ENCODE results near the gene EHBP1L1. TPM values are rescaled to one million over a fixed set of nuclear protein-coding genes. Genes with fewer than 3 reads are reported as not detected.

EHBP1L1 gene
- total RNA-seq, 2 donors from 2014 or later, result 126 to 167 TPM

DNA sequence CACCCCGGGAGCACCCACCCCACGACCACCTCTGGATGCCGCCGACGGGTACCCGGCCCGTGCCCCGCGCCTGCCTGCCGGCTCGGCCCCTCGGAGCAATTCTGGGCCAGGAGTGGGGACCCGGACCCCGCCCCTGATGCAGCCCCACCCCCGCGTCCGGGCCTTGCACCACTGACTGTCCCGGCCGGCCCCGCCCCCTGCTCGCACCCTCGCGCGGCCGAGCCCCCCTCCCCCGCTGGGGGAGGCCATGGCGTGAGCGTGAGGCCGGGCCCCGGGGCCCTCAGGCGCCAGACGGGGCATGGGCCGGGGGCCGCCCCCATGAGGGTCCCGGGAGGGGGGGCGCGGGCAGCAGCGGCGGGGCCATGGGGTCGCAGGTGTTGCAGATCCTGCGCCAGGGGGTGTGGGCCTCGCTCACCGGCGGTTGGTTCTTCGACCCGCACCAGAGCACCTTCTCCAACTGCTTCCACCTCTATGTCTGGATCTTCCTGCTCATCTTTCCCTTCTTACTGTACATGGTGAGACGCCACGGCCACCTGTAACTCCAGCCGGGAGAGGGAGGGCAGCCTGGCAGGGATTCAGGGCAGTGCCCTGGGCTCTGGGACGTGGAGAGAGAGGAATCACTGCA is 40.2 kb downstream of the EHBP1L1 start:
- no peak for ATAC-seq (replicated peaks)
- no peaks in the 10 kb centered on the region for H3K9me3 Mint-ChIP-seq

DNA sequence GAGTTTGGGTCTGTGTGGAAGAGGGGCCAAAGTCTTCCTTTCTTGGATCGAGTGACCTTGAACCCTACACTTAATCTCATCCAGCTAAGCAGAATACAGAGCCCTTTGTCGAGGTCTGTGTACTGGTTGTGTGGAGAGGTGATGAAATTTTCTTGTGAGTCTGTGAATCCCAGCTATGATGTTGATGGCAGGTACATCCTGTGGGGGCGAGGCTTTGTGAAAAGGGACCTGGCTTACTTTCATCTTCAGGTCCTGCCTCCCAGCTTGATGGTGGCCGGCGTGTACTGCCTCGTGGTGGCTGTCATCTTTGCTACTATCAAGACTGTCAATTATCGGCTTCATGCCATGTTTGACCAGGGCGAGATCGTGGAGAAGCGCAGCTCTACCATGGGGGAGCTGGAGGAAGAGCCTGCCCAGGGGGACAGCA is 40.7 kb downstream of the EHBP1L1 start:
- Mint-ChIP-seq H3K4me3 (peak overlapping the region; percentile 96), H3K4me1 (peaks cover 15% of the 10 kb centered on the region), H3K27ac (peak overlapping the region; percentile 93), H3K27me3 (no peaks in the 10 kb centered on the region), H3K9me3 (no peaks in the 10 kb centered on the region), H3K36me3 (ENCODE audit: low read depth) (peaks cover 80% of the 10 kb centered on the region)
- ATAC-seq (replicated peaks), result no peak

More for the DNA sequence above, 40.2 kb downstream of the EHBP1L1 start:
- H3K4me1 Mint-ChIP-seq, result peaks cover 15% of the 10 kb centered on the region
- H3K27me3 Mint-ChIP-seq, result no peaks in the 10 kb centered on the region
- peak overlapping the region; percentile 96 for H3K4me3 Mint-ChIP-seq
- H3K27ac Mint-ChIP-seq, result peak overlapping the region; percentile 93
- peaks cover 81% of the 10 kb centered on the region for H3K36me3 Mint-ChIP-seq (ENCODE audit: low read depth)

DNA sequence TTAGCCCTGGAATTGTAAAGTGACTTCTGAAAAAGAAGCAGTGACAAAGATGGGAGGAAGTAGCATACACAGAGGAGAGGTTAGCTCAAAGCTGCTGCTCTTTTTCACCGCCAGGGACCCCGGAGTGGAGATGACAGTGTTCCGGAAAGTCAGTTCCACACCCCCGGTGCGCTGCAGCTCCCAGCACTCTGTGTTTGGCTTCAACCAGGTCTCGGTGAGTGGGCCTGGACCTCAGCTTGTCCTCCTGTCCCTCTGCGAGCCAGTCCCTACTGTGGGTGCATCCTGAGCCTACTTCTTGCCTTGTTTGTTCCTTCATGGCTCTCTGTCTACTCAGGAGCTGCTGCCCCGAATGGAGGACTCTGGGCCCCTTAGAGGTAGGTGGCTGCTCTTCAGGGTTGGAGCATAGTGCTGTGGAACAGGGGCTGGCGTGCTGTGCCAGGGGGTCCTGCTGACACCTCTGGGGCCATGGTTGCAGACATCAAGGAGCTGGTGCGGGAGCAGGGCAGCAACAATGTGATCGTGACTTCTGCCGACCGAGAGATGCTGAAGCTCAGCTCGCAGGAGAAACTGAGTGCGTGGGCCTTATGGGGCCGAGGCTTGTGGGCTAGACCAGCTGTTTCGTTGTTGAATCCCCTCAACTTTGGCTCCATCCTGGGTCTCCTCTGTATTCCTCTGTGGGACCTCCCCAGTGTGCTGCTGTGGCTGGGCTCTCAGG is 41.4 kb downstream of the EHBP1L1 start:
- Mint-ChIP-seq H3K27ac (peak overlapping the region; percentile 93), H3K4me1 (peaks cover 11% of the 10 kb centered on the region), H3K9me3 (no peaks in the 10 kb centered on the region), H3K36me3 (ENCODE audit: low read depth) (peaks cover 80% of the 10 kb centered on the region), H3K4me3 (peak overlapping the region; percentile 96), H3K27me3 (no peaks in the 10 kb centered on the region)
- no peak for ATAC-seq (replicated peaks)

DNA sequence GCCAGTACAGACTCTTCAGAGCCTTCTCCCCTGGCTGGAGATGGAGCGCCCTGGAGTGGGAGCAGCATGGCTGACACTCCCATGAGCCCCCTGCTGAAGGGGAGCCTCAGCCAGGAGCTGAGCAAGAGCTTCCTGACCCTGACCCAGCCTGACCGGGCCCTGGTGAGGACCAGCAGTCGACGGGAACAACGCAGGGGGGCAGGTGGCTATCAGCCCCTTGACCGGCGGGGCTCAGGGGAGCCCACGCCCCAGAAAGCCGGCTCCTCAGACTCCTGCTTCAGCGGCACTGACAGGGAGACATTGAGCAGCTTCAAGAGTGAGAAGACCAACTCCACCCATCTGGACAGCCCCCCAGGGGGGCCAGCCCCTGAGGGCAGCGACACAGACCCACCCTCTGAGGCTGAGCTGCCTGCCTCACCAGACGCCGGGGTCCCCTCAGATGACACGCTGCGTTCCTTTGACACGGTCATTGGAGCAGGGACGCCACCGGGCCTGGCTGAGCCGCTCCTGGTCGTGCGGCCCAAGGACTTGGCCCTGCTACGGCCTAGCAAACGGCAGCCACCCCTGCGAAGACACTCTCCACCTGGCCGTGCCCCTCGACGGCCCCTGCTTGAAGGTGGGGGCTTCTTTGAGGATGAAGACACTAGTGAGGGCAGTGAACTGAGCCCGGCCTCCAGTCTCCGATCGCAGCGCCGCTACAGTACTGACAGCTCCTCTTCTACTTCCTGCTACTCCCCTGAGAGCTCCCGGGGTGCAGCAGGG is 42.3 kb downstream of the EHBP1L1 start:
- H3K27ac Mint-ChIP-seq, result no peak overlapping the region
- peaks cover 8% of the 10 kb centered on the region for H3K4me1 Mint-ChIP-seq
- H3K4me3 Mint-ChIP-seq, result peak overlapping the region; percentile 96

DNA sequence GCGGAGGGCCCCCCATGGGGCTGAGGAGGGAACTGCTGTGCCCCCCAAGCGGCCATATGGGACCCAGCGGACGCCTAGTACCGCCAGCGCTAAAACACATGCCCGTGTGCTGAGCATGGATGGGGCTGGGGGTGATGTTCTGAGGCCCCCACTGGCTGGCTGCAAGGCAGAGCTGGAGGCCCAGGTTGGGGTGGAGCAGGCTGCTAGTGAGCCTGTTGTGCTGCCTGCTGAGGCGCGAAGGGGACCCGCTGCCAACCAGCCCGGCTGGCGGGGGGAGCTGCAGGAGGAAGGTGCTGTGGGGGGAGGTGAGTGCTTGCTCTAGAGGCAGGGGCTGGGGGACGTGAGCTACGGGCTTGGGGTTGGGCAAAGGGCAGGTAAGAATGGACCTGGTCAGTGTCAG is 42.9 kb downstream of the EHBP1L1 start:
- H3K4me1 Mint-ChIP-seq, result peaks cover 8% of the 10 kb centered on the region
- no peaks in the 10 kb centered on the region for H3K27me3 Mint-ChIP-seq
- no peak for ATAC-seq (replicated peaks)
- H3K4me3 Mint-ChIP-seq, result no peak overlapping the region
- H3K36me3 Mint-ChIP-seq (ENCODE audit: low read depth), result peaks cover 79% of the 10 kb centered on the region
- H3K9me3 Mint-ChIP-seq, result no peaks in the 10 kb centered on the region
- H3K27ac Mint-ChIP-seq, result no peak overlapping the region

More for the DNA sequence above, 42.3 kb downstream of the EHBP1L1 start:
- no peaks in the 10 kb centered on the region for H3K27me3 Mint-ChIP-seq
- no peak for ATAC-seq (replicated peaks)
- H3K9me3 Mint-ChIP-seq, result no peaks in the 10 kb centered on the region
- peaks cover 80% of the 10 kb centered on the region for H3K36me3 Mint-ChIP-seq (ENCODE audit: low read depth)

DNA sequence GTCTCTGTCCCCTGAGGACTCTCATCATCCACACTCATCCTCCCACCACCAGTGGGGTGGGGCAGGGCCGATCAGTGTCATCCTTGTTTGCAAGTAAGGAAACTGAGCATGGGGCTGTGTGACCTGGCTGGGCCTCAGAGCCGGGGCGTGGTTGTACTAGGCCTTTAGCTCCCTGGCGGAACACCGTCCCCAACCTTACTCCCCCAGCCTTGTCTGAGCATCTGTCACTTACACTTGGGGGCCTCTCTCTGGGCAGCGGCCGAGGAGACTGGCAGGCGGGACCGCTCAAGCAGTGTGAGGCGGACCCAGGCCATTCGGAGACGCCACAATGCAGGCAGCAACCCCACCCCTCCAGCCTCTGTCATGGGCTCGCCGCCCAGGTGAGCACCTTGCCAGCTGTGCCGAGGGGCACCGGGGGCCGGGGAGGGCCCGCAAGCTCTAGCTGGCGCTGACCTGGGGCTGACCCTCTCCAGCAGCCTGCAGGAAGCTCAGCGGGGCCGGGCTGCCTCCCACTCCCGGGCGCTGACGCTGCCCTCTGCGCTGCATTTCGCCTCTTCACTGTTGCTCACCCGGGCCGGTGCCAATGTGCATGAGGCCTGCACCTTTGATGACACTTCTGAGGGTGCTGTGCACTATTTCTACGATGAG is 43.6 kb downstream of the EHBP1L1 start:
- Mint-ChIP-seq H3K4me3 (no peak overlapping the region), H3K27ac (no peak overlapping the region), H3K9me3 (no peaks in the 10 kb centered on the region), H3K4me1 (peaks cover 8% of the 10 kb centered on the region), H3K36me3 (ENCODE audit: low read depth) (peaks cover 77% of the 10 kb centered on the region), H3K27me3 (no peaks in the 10 kb centered on the region)
- no peak for ATAC-seq (replicated peaks)

DNA sequence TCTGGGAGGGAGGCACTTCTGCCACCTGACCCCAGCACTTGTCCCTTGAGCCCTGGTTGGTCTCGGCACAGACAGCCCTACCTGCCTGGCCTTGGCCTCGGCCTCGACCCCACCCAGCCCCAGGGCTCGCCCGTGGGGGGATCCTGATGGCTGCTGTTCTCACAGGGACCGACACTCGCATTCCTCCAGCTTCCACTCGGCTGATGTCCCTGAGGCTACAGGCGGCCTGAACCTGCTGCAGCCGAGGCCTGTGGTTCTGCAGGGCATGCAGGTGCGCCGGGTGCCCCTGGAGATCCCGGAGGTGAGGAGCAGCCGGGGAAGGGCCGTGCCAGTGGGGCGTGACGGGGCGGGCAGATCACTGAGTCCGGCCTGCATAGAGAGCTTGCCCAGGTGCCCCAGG is 44.8 kb downstream of the EHBP1L1 start:
- no peaks in the 10 kb centered on the region for H3K27me3 Mint-ChIP-seq
- peaks cover 71% of the 10 kb centered on the region for H3K36me3 Mint-ChIP-seq (ENCODE audit: low read depth)
- H3K27ac Mint-ChIP-seq, result no peak overlapping the region
- H3K4me3 Mint-ChIP-seq, result no peak overlapping the region
- no peaks in the 10 kb centered on the region for H3K9me3 Mint-ChIP-seq
- peaks cover 8% of the 10 kb centered on the region for H3K4me1 Mint-ChIP-seq
- ATAC-seq (replicated peaks), result no peak

DNA sequence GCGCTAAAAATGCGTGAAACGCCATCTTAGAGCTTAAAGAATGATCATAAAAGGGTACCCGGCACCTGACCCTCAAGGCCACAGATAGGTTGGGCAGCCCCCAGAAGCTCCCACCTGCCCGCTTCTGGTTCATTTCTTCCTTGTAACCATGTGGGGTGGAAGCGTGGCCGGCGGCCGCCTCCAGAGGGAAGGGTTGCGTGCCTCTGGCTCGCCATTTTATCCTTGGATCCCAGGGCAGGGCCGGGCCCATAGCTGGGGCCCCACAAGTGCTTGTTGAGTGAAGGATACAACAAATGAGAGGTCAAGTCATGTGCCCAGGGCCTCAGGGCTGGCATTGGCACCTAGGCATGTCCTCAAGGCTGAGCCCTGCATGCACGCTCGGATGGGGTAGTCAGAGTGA is 45.6 kb downstream of the EHBP1L1 start:
- Mint-ChIP-seq H3K4me1 (peaks cover 5% of the 10 kb centered on the region), H3K27me3 (no peaks in the 10 kb centered on the region), H3K27ac (no peak overlapping the region), H3K36me3 (ENCODE audit: low read depth) (peaks cover 75% of the 10 kb centered on the region), H3K4me3 (no peak overlapping the region), H3K9me3 (no peaks in the 10 kb centered on the region)
- no peak for ATAC-seq (replicated peaks)

DNA sequence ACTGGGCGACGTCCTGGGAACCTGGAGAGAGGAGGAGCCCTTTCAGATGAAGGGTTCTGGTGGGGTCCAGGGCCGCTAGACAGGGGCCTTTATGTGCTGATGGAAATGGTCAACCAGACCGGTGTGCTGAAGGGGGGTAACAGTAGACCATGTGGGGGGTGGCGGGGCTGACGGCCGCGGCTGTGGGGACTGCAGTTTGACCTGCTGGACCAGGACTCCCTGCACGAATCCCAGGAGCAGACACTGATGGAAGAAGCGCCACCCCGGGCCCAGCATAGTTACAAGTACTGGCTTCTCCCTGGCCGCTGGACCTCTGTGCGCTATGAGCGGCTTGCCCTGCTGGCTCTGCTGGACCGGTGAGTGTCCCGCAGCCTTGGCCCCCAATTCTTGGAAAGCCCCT is 46.2 kb downstream of the EHBP1L1 start:
- ATAC-seq (replicated peaks), result no peak
- peaks cover 75% of the 10 kb centered on the region for H3K36me3 Mint-ChIP-seq (ENCODE audit: low read depth)
- no peak overlapping the region for H3K4me3 Mint-ChIP-seq
- H3K4me1 Mint-ChIP-seq, result no peaks in the 10 kb centered on the region
- no peaks in the 10 kb centered on the region for H3K9me3 Mint-ChIP-seq
- H3K27me3 Mint-ChIP-seq, result no peaks in the 10 kb centered on the region
- no peak overlapping the region for H3K27ac Mint-ChIP-seq

DNA sequence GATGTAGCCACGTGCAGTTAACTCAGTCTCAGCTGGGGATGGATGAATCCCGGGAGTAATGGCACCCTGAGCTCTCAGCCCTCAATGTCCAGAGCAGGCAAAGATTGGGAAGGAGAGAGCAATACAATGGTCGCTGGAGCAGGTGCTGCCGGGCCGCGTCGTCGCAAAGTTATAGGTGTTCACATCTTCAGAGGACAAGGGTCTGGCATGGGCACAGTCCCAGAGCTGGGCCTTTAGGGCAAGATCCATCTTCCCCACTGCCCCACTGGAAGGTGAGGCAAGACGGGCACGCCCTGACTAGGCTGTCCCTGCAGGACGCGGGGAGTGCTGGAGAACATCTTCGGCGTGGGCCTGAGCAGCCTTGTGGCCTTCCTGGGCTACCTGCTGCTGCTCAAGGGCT is 47.3 kb downstream of the EHBP1L1 start:
- Mint-ChIP-seq H3K4me1 (no peaks in the 10 kb centered on the region), H3K9me3 (no peaks in the 10 kb centered on the region), H3K27me3 (no peaks in the 10 kb centered on the region), H3K36me3 (ENCODE audit: low read depth) (peaks cover 75% of the 10 kb centered on the region), H3K27ac (peak overlapping the region; percentile 25), H3K4me3 (no peak overlapping the region)
- ATAC-seq (replicated peaks), result no peak

DNA sequence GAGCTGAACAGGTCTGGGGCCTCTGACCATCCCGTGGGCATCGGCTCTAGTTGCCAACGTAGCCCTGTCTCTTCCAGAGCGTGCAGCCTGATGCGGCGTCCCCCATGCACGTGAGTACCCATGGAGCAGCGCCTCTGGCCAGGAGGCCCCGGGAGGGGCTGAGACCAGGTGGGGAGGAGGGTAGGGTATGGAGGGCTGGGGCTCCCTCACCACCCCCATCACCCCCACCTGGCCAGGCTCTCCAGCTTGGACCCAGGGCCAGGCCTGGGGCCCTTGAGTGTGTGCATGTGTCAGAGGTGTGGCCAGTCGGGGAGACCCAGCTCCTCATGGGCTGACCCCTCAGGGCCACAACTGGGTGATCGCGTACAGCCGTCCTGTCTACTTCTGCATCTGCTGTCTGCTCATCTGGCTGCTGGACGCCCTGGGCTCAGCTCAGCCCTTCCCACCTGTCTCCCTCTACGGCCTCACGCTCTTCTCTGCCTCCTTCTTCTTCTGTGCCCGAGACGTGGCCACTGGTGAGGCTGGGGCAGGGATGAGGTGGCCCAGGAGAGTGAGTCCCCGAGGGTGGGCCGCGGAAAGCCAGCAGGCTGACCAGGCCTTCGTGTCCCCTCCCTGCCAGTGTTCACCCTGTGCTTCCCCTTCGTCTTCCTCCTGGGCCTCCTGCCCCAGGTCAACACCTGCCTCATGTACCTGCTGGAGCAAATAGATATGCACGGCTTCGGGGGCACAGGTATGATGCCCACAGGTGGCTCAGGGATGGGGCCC is 48.2 kb downstream of the EHBP1L1 start:
- H3K4me3 Mint-ChIP-seq, result no peak overlapping the region
- H3K27ac Mint-ChIP-seq, result peak overlapping the region; percentile 70
- no peaks in the 10 kb centered on the region for H3K4me1 Mint-ChIP-seq
- no peaks in the 10 kb centered on the region for H3K27me3 Mint-ChIP-seq
- H3K36me3 Mint-ChIP-seq (ENCODE audit: low read depth), result peaks cover 74% of the 10 kb centered on the region
- ATAC-seq (replicated peaks), result no peak
- no peaks in the 10 kb centered on the region for H3K9me3 Mint-ChIP-seq

DNA sequence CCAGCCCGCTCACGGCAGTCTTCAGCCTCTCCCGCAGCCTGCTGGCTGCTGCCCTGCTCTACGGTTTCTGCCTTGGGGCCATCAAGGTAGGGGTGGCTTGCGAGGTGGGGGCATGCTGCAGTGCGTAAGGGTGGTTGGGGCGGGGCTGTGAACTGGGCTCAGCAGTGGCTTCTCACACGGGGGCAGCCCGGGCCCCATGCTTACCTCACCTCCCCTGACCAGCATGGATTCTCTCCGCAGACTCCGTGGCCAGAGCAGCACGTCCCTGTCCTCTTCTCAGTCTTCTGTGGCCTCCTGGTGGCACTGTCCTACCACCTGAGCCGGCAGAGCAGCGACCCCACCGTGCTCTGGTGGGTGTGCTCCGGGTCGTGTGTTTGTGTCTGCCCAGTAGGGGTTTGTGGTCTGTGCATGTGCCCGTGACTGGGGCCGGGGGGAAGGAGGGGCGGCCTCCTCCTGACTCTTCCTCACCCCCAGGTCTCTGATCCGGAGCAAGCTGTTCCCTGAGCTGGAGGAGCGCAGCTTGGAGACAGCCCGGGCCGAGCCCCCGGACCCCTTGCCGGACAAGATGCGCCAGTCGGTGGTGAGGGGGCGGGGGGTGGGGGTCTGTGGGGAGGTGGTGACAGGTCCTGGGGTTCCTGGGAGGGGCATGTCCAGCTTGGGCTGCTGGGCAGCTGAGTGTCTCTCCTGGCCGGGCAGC is 49.2 kb downstream of the EHBP1L1 start:
- H3K9me3 Mint-ChIP-seq, result no peaks in the 10 kb centered on the region
- no peak overlapping the region for H3K27ac Mint-ChIP-seq
- ATAC-seq (replicated peaks), result no peak
- no peaks in the 10 kb centered on the region for H3K4me1 Mint-ChIP-seq
- no peaks in the 10 kb centered on the region for H3K27me3 Mint-ChIP-seq
- peaks cover 71% of the 10 kb centered on the region for H3K36me3 Mint-ChIP-seq (ENCODE audit: low read depth)
- no peak overlapping the region for H3K4me3 Mint-ChIP-seq

DNA sequence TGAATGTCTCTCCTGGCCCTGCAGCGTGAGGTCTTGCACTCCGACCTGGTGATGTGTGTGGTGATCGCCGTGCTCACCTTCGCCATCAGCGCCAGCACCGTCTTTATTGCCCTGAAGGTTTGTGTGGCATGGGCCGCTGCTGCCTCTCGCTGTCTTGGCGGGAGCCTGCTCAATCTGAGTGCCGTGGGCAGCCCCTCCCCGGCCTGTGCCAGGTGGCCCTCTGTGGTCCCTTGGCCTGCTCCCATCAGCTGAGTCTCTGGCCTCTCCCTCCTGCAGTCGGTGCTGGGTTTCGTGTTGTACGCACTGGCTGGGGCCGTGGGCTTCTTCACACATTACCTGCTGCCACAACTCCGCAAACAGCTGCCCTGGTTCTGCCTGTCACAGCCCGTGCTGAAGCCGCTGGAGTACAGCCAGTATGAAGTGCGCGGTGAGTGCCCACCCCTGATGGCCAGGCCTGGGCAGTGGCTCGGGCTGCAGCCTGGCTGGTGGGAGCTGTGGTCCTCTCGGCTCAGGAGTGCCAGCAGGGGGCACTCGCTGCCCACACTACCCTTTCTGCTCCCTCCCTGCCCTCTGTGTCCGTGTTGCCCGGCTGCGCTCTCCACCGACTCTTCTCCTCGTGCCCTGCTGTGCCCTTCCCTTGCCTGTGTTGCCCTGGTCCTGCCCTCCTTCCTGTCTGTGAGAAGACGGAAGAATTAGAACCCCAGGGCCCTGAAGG is 49.9 kb downstream of the EHBP1L1 start:
- Mint-ChIP-seq H3K4me1 (no peaks in the 10 kb centered on the region), H3K27me3 (no peaks in the 10 kb centered on the region), H3K27ac (no peak overlapping the region), H3K4me3 (no peak overlapping the region), H3K9me3 (no peaks in the 10 kb centered on the region), H3K36me3 (ENCODE audit: low read depth) (peaks cover 76% of the 10 kb centered on the region)
- ATAC-seq (replicated peaks), result peak; percentile 88
